HG02885 (cell line): ENCODE measurements around the gene RTN4R.

ENCODE experiments used
- ATAC-seq: cut with Tn5 transposase; IDR thresholded peaks from one replicate; pipeline ENCODE4 v1.9.1; 2021; ENCODE audit warnings: mild to moderate bottlenecking; ENCODE audit not compliant: unreplicated experiment, poor library complexity

RTN4R gene

DNA sequence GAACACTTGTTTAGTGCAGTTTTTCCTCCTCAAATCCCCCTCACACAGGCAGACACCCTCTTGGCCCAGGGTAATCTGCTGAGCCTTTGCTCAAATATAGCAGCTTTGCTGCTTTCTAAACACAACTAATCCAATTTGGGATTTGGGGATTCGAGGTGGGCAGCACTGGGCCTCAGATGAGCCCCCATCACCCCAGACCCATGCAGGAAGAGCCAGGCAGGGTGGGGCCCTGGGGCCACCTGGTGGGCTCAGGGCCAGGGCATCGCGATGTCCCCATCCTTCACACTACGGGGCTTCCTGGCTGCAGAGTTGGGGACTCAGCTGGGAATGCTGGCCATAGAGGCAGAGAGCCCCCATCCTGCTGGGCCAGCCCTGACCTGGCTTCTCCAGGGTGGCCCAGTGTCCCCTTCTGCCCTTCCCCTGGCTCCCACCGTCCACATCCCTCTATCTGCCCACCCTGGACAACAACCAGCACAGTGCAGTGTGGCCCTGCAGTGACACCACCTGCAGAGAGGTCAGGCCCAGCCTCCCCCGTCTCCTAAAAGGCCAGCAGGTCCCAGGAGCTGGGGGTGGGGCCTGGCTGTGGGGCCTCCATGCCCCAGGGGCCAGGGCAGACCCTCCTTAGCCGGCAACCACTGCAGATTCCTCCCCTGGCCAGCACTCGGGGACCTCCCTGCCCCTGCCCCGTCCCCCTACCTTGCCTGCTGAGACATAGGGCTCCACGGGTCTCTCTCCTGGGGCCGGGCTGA lies 60.7 kb downstream of the RTN4R start:
- no peak for ATAC-seq

DNA sequence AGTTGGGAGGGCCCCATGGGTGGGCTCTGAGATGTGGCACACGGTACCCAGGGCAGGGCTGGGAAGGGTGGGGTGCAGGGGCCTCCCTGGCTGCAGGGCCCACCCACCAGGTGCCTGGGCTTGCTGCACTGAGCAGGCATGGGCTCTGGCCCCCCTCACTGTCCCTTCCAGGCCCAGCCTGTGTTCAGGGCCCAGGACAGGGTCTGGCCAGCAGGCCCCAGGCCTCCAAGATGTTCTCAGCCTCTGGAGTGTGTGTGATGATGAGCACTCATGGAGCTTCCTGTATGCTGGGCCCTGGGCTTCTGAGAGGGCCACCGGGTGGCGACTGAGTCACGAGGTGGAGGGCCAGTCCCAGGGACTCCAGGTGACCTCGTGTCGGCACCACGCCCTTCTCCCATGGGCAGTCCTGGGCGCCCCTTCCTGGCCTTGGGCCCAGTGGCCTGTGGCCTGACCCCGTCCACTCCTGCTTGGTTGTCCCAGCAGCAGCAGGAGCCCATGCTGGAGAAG lies 61.4 kb downstream of the RTN4R start:
- ATAC-seq = peak; percentile 21

DNA sequence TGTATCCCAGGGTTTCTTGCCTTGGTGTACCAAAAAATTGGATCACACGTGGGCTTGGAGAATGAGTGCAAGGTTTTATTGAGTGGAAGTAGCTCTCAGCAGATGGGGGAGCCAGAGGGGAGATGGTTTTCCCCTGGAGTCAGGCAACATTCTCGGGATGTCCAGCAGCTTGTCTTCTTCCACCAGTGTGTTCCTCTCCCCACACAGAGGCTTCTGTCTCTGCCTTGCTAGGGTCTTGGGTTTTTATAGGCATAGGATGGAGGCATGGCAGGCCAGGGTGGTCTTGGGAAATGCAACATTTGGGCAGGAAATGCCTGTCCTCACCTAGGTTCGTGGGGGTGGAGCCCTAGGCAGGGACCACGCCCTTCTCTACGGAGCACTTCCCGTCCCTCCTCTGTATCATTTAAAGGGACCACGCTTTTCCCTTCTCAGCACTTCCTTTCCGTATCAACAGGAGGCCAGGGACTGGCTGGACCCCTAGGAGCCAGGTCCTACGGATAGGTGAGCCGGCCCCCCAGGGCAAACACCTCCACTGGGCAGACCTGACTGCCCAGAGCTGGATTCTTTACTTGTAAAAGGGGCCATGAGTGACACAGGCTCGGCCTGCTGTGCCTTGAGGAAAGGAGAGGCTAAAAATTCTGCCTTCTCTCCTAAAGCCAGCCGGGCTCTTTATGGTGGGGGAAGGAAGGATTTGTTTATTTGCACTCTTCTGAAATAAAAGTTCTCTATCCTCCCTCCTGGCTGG lies 62.0 kb downstream of the RTN4R start:
- peak; percentile 75 for ATAC-seq

DNA sequence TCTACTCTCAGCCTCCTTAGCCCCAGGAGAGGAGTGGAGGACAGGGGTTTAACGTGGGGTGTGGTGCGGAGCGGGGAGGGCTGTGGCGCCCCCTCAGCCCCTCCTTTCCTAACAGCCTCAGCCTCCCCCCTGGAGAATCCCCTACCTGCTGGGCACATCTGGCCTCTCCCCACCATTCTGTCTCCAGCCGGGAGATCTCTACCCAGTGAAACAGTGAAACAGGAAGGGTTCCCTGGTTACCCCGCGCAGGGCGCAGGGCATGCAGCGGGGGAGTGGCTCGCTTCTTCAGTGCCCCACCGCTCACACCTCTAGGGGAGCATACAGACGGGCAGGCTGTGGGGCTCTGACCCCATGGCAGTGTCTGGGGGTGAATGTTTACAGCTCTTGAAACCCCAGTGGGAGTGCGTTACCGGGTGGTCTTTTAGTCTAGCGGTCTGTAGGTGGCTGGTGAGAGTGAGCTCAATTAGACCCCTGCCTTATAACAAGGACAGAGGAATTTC lies 62.6 kb downstream of the RTN4R start:
- no peak for ATAC-seq

DNA sequence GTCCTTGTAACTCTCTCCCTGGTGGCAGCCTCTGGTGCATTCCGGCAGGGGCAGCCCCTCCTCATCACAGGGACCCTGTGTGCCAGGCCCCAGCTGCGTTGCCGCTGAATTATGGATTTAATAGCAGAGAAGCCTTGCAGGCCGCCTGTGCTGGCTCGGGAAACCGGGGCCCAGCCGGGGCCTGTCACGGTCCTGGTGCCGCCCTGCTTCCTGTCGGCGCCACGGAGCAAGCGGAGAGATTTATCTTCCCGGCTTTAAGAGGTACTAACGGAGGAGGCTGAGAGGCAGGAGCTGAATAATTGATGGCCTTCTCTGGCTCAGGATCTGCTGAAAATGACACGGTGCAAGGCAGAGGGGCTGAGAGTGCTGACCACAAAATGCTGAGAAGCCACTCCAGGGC lies 63.3 kb downstream of the RTN4R start:
- no peak for ATAC-seq

DNA sequence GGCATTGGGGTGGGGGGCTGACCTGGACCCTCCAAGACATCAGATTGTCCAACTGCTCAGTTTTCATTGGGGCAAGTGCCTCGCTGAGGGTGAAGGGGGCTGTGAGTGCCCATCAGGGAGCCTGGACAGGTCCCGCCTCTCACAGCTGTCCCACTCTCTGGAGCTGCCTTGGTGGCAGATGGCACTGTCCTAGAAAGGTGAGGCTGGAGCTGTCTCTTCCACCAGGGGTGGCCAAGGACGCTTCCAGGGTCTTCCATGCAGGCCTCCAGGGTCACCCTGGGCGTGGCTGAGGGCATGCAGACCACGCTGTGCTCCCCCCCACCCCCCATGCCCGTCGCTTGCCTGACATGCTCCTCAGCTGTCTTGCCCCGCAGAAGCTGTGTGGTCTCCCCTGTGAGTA lies 63.8 kb downstream of the RTN4R start:
- ATAC-seq = no peak

DNA sequence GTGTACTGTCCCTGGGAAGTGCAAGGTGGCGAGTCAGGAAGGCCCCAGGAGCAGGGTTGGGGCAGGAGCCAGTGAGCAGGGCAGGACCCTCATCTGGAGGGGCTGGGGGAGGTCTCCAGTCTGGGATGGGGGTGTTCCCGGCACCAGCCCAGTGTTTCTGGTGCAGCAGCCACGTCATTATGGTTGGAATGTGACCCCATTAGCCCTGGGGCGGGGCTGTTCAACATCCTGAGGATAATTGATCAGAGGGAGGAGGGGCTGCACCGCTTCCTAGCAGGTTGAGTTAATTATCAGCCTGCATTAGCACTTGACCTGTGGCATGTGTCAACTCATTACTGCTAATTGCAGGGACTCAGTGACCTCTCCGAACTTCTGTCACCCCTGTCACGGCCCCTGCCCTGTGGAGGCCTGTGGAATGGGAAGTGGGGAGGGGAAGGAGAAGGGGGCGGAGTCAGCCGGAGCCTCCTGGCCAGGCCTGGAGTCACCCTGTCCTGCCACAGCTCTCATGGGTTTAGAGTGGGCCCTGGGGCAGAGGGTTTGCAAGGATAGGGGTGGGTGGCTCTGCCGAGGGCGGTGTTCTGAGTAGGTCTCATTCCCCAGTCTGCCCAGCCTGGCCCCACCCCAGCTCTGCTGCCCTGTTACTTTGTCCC lies 64.4 kb downstream of the RTN4R start:
- ATAC-seq = no peak

DNA sequence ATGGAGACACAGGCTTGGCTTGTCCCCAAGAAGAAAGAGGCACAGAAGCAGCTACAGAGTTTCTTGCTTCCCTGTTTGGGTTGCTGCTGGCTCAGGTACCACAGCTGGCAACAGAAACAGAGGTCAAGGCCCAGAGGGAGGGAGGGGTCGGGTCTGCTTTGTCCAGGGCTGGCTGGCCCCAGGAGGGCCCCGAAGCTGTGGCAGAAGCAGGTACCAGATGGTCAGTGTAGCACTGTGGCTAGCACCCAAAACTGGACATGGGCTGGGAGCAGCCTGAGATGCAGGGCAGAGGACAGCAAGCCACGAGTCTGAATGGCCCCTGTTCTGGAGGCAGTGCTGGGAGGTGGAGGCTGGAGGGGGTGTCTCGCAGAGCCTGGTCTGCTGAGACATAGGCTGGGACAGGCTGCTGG lies 65.0 kb downstream of the RTN4R start:
- no peak for ATAC-seq

DNA sequence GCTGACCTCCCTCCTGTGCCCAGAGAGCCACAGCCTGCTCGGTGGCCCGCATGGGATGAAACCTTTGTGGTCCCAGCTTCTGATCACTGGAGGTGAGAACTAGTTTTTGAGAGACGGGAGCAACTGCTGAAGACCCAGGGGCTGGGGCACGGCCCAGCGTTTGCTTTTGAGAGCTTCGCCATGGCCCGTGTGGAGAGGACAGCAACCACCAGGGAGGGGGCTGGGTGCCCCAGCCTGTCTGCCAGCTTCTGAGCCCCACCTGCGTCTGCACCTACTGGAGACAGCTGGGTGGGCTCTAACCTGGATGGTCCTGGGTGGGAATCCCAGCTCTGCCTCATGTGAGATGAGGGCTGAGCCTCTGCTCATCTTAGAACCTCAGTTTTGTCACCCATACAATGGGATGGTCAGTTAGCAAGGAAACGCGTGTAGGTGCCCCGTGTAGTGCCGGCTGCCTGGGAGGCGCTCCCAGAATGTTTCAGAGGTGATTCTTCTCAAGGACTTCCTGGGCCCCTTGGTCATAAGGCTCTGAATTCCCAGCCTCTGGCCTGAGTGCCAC lies 66.2 kb downstream of the RTN4R start:
- no peak for ATAC-seq

DNA sequence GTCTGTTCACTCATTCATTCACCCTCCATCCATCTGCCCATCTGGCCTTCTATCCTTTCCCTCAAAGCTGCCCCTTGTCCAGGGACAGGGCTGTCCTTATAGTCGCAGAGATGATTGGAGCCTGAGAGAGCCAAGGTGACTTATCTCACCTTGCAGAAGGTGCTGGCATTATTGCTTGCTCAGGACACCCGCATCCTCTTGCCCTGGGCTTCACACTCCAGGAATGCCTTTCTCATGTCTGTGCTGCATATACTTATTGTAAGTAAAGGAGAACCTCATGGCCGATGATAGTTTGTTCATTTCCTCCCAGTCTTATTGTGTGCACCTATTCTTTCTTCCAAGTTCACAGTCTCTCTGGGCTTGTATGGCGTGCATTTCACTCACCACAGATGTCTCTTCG lies 68.2 kb downstream of the RTN4R start:
- ATAC-seq = no peak

DNA sequence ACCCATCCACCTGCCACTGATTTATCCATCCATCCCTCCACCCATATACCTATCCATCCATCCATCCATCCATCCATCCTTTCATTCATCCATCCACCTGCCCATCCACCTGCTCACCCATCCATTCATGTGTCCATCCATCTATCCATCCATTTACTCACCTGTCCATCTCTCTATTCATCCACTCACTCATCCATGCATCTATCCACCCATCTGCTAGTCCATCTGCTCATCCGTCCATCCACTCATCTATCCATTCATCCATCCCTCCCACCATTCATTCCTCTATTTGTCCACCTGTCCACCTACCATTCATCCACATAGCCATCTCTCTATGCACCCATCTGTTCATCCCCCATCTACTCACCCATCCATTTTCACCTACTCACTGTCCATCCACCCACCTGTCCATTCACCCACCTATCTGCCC lies 68.7 kb downstream of the RTN4R start:
- ATAC-seq = no peak

DNA sequence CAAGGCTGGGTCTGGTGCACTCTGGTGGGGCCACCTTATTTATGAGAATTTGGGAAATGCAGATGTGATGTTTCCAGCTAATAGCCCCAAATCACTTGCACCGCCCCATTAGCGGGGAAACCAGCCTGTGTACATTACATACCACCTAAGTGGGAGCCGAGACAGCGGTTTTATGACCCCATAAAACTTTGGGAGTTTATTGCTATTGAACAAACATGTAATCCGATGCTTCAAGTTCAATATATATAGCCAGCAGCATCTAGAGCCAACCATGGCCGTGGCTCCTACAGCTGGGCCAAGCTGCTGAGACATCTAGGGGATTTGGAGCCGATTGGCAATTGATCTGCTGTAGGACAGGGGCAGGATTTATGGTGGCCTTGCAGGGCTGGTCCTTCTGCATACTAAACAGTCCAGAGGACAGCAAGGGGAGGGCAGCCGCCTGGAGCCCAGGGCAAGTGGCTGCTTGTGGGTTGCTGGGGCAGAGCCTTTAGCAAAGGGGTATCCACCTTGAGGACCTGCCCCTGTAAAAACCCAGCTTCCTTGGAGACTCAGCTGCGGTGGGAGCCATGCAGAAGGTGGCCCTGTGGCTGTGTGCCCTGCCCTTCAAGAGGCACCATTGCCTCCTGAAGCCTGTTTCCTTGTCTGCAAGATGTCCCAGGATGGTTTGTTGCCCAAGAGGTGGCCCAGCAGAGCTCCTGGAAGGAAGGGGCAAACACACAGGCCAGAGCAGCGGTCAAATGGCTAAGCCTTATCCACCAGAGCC lies 69.4 kb downstream of the RTN4R start:
- no peak for ATAC-seq

DNA sequence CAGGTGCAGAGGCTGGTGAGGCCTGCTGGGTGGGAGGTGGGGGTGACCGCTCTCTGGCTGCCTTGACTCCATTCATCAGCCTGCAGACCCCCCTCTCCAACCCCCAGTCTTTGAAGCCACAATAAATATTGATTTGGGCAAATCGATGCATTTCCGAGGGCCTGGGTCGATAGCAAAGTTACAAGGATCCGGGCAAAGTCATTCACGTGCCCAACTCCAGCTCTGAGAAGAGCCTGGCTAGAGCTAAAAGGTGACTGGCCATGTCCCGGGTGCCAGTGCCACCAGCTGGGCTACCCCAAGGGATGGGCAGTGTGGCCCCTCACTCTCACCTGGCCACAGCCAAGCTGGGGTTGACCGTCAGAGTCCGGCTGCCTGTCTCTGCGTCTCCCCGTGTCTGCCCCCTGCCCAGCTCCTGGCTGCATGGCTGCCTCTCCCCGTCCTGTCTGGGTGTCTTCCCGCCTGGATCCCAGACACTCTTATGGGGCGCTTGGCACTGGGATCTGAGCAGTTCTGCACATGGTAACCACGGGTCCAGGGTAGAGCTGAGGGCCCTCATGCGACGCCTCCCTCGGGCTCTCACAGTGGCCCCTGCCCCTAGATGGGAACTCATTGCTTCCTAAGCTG lies 70.6 kb downstream of the RTN4R start:
- ATAC-seq = no peak

DNA sequence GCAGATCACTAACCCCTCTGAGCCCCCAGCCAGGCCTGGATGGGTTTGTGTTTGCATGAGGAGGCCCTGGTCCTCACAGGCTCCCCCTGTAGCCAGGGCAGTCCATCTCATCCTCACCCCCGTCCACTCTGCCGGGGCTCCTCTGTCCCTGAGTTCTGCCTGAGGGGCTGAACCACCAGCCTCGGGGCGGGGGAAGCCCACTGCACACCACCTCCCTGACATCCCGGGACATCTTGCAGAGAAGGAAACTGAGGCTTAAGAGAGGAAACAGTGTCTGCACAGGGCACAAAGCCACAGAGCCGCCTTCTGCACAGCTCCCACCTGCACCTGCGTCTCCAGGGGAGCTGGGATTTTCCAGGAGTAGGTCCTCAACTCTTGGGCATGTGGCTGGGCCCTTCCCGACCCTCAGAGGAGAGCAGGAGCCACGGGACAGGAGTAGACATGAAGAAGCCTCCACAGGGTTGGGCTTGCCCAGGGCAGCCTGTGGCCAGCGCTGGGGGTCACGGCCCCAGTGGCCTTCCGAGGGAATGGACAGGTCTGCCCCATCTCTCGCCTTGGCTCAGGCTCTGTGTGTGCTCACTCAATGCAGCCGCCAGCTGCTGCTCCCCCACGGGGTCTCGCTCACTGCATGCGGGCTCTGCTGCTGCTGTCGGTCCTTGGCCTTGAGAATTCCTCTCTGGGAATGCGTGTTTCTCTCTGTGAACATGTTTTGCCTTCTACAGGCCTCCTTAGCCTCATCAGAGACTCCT lies 71.8 kb downstream of the RTN4R start:
- ATAC-seq = no peak

DNA sequence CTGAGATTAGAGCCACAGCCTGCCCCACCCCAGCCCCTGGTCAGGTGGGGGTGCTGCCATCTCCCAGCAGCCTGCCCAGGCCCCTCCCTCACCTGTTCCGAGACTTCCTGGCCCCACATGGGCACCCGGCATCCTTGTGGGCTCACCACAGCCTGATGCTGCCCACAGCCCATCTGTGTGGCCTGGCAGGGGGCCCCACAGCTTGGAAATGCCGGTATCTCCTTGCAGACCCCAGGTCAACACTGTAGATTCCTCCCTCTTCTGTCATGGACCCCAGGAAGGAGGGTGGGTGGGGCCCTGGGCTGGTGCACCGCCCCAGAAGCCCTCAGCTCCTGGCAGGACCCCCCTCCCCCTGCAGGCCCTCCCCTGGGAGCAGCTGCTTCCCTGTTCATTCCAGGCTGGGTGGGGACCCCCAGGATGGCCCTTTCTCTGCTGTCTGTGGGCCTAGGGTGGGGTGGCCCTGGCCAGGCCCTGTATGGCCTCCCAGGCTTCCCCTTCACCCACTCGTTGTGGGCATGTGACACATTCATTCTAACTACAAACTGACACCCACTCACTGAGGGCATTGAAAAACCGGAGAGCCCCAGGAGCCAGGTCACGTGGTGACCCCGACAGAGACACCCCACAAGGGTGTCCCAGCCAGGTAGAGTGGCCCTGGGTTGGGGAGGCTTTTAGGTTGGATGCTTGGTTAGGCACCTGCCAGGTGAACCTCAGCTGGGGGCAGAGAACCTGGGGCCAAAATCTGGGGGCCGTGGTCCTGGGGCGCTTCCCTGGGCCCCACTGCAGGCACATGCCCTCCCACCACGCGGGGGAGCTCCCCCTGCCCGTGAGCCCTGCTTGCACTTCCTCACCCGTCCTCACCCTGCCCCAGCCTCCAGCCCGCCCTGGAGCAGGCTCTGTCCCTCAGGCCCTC lies 73.2 kb downstream of the RTN4R start:
- no peak for ATAC-seq

DNA sequence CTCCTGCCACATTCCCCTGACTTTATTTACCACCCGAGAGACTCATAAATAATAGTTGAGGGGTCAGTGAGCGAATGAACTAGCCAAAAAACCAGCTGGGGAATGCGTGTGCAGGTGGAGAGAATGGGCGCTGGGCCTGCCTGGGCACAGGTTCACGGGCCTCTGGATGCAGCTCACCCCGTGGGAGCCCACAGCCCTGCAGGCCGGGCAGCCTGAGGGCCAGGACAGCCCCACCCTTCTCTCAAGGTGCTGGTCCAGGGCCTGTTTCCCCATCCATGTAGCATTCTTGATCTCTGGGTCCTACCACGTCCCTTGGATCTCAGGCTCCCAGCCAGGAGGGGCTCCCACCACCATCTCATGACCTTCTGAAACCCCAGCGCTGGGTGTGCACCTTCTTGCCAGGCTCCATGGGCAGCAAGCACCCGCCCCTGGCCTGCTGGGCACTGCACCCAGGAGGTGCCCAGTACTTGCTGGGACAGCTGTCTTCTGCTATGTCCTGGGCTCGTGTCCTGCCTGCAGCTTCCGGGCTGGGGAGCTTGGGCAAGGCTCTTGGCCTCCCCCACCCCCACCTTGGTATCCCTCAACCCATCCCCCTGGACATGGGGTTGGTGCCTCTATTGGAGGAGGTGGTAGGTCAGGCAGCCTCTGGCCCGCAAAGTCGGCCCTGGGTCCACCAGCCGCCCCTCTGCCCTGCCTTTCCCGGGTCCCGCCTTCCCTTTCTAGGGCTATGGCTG lies 74.2 kb downstream of the RTN4R start:
- no peak for ATAC-seq
